SK-N-SH treated with all-trans-retinoic acid at 6 μM for 48 hours (cell line): Measurements from ENCODE around the gene CCN2.
"Not testable (repeated sequence)": the region's sequence is repeated elsewhere in the genome, so short reads cannot be mapped to it uniquely, and the experiment has no call there.

Source experiments
- ATAC-seq: fragments of 200-7000 bp; cut with Tn5 transposase; 3 replicates; pipeline ENCODE4 v1.9.1; 2020; ENCODE audit warnings: mild to moderate bottlenecking, moderate library complexity
- ARNTL ChIP-seq: fragments of 450-650 bp; formaldehyde crosslinking; IDR thresholded peaks from 2 replicates; pipeline ENCODE4 v1.5.0; 2020; ENCODE audit warnings: low read depth, mild to moderate bottlenecking, moderate library complexity, borderline replicate concordance
- CREB5 ChIP-seq: fragments of 250-450 bp; sonication (Bioruptor Pico); IDR thresholded peaks from 2 replicates; pipeline ENCODE4 v1.5.1; 2020; ENCODE audit warnings: low read depth, mild to moderate bottlenecking, moderate library complexity
- CSDC2 ChIP-seq: fragments of 250-450 bp; sonication (Bioruptor Pico); IDR thresholded peaks from 2 replicates; pipeline ENCODE4 v1.5.0; 2020; ENCODE audit warnings: mild to moderate bottlenecking, moderate library complexity
- CSRNP3 ChIP-seq: fragments of 250-450 bp; sonication (Bioruptor Pico); IDR thresholded peaks from 2 replicates; pipeline ENCODE4 v1.5.1; 2021; ENCODE audit warnings: mild to moderate bottlenecking, moderate library complexity
- ESRRG ChIP-seq: fragments of 250-450 bp; sonication (Bioruptor Pico); IDR thresholded peaks from 2 replicates; pipeline ENCODE4 v1.6.1; 2021; ENCODE audit warnings: mild to moderate bottlenecking
- GLIS3 ChIP-seq: fragments of 250-450 bp; sonication (Bioruptor Pico); IDR thresholded peaks from 2 replicates; pipeline ENCODE4 v1.5.0; 2020; ENCODE audit warnings: mild to moderate bottlenecking, moderate library complexity
- ISL1 ChIP-seq: fragments of 250-450 bp; sonication (Bioruptor Pico); IDR thresholded peaks from 2 replicates; pipeline ENCODE4 v2.1.2; 2022; ENCODE audit warnings: mild to moderate bottlenecking, moderate library complexity
- OSR1 ChIP-seq: fragments of 250-450 bp; sonication (Bioruptor Pico); IDR thresholded peaks from 2 replicates; pipeline ENCODE4 v1.8.0; 2022; ENCODE audit warnings: moderate library complexity, mild to moderate bottlenecking, inconsistent platforms
- PATZ1 ChIP-seq: fragments of 250-450 bp; sonication (Bioruptor Pico); IDR thresholded peaks from 2 replicates; pipeline ENCODE4 v1.8.0; 2020; ENCODE audit warnings: mild to moderate bottlenecking, moderate library complexity, borderline replicate concordance
- POU6F1 ChIP-seq: fragments of 250-450 bp; sonication (Bioruptor Pico); IDR thresholded peaks from 2 replicates; pipeline ENCODE4 v1.8.0; 2021; ENCODE audit warnings: low read depth, mild to moderate bottlenecking, moderate library complexity, borderline replicate concordance
- PPARA ChIP-seq: fragments of 250-450 bp; sonication (Bioruptor Pico); IDR thresholded peaks from 2 replicates; pipeline ENCODE4 v1.5.0; 2020; ENCODE audit warnings: mild to moderate bottlenecking, borderline replicate concordance
- RARB ChIP-seq: fragments of 250-450 bp; sonication (Bioruptor Pico); IDR thresholded peaks from 2 replicates; pipeline ENCODE4 v1.8.0; 2021; ENCODE audit warnings: mild to moderate bottlenecking, moderate library complexity
- SNAI2 ChIP-seq: fragments of 250-450 bp; sonication (Bioruptor Pico); IDR thresholded peaks from 2 replicates; pipeline ENCODE4 v1.5.0; 2020; ENCODE audit warnings: mild to moderate bottlenecking, moderate library complexity
- TCF4 ChIP-seq: fragments of 250-450 bp; sonication (Bioruptor Pico); IDR thresholded peaks from 2 replicates; pipeline ENCODE4 v1.8.0; 2021; ENCODE audit warnings: mild to moderate bottlenecking, moderate library complexity, borderline replicate concordance
- ZFP3 ChIP-seq: fragments of 250-450 bp; sonication (Bioruptor Pico); IDR thresholded peaks from 2 replicates; pipeline ENCODE4 v1.5.0; 2020; ENCODE audit warnings: mild to moderate bottlenecking, moderate library complexity
- ZFP30 ChIP-seq: fragments of 450-650 bp; formaldehyde crosslinking; IDR thresholded peaks from 2 replicates; pipeline ENCODE4 v1.5.0; 2022; ENCODE audit warnings: mild to moderate bottlenecking, moderate library complexity
- ZNF565 ChIP-seq: fragments of 450-650 bp; formaldehyde crosslinking; conservative IDR thresholded peaks from 2 replicates; pipeline ENCODE4 v1.5.0; 2020; ENCODE audit warnings: low read depth, mild to moderate bottlenecking, moderate library complexity

The CCN2 gene

GRCh38 chr6:131910219-131910589, 41.0 kb downstream of the CCN2 start:
- TF ChIP-seq OSR1 (CRISPR knock-in tag) (no peak), ZFP3 (CRISPR knock-in tag) (no peak), GLIS3 (CRISPR knock-in tag) (no peak), POU6F1 (CRISPR knock-in tag) (no peak), CREB5 (CRISPR knock-in tag) (no peak), ZFP30 (CRISPR knock-in tag) (no peak), PPARA (CRISPR knock-in tag) (no peak), CSRNP3 (CRISPR knock-in tag) (no peak), TCF4 (CRISPR knock-in tag) (no peak), ESRRG (CRISPR knock-in tag) (no peak), ARNTL (CRISPR knock-in tag) (no peak), SNAI2 (CRISPR knock-in tag) (no peak), CSDC2 (CRISPR knock-in tag) (no peak)
- ATAC-seq, result no peak

- no peak for TF ChIP-seq PATZ1
- no peak for TF ChIP-seq ISL1
- TF ChIP-seq PPARA (CRISPR knock-in tag), result no peak
- no peak for TF ChIP-seq RARB (CRISPR knock-in tag)
- no peak for TF ChIP-seq CSRNP3 (CRISPR knock-in tag)
- TF ChIP-seq ZNF565 (CRISPR knock-in tag), result no peak
- TF ChIP-seq POU6F1 (CRISPR knock-in tag), result no peak
- no peak for TF ChIP-seq GLIS3 (CRISPR knock-in tag)
- no peak for TF ChIP-seq ZFP3 (CRISPR knock-in tag)
- ATAC-seq, result peak; percentile 98
Observed at GRCh38 chr6:131909408-131910218, 41.6 kb downstream of the CCN2 start.

GRCh38 chr6:131908787-131909186, 42.4 kb downstream of the CCN2 start:
- not testable (repeated sequence) for ATAC-seq

GRCh38 chr6:131903734-131904133, 47.4 kb downstream of the CCN2 start:
- not testable (repeated sequence) for ATAC-seq

- ATAC-seq, result not testable (repeated sequence)
Observed at GRCh38 chr6:131901326-131901873, 49.8 kb downstream of the CCN2 start.
